Mucosa of gallbladder (tissue), 1 donor: ENCODE data around the gene EGFL8. TPM values are rescaled to one million over a fixed set of nuclear protein-coding genes. Genes with fewer than 3 reads are reported as not detected.
"Not testable (repeated sequence)": the region's sequence is repeated elsewhere in the genome, so short reads cannot be mapped to it uniquely, and the experiment has no call there.

Source experiments
- DNase-seq: peaks from one replicate; pipeline ENCODE4 v3.0.0-alpha.2; 2020; ENCODE audit warnings: low spot score
- total RNA-seq: library from RNA; stranded (reverse); gene quantifications from one replicate; pipeline ENCODE4 v1.2.1, GENCODE V29; 2021
- donor health status: DM: no; HTN: no; CAD: no.

The EGFL8 gene
- total RNA-seq, 1 donor from 2014 or later = 13.6 TPM

- DNase-seq = peak; percentile 87
Measured at GRCh38 chr6:32195902-32196681, 31.7 kb downstream of the EGFL8 start.

DNA sequence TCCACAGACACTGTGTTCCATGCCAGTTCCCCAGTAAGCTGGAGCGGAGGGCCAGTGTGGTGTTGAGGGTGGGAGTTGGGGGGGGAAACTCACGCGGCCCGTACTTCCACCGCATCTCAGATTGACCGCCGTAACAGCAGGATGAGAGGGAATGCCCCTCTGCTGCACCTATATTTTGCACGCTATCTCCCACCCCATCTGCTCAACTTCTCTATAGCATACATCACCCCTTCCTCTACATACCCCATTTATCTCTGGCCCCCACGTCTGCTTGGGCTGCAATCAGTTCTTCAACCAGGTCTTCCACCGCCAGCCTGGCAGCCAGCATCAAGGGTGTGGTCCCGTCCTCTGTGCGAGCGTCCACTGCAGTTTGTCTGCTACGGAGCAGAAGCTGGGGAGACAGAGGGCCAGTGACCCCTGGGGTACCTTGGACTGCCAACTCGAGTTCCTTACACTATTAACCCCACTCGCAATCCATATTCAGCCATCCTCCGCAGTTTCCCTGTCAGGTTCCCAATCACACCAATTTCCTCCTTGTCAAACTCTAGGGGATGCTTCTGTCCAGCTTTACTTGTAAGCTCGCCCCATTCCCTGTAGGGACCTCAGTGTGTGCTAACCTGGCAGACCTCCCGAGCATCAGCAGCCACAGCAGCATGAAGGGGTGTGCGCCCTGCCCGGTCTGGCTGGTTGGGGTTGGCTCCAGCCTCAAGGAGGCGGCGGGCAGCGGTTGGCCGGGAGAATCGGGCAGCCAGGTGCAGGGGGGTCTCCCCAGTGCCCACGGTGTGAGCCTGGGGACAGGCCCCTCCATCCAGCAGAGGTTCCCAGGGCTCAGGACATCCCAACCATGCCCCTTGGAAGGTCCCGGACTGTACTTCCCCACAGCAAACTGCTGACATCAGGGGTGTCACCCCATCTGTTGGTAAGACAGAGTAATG, 32.6 kb downstream of the EGFL8 start:
- DNase-seq = no peak

GRCh38 chr6:32198345-32198696, 33.9 kb downstream of the EGFL8 start:
- DNase-seq = no peak

DNA sequence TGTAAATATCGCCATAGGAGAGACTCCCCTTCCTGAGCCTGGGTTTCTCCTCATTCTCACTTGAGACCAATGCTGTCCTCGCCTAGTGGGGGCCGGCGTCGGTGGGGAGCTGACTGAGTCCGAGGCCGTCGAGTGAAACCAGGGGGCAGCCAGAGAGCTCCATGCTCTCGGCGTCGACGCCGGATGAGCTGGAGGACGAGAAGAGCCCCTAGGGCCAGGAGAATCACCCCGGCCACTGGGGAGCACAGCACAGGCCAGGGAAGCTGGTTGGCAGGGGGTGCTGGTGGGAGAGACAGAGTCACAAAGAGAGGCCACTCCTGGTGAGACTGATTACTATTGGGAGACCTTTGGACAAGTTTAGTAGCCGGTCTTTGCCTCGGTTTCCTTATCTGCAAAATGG, 34.5 kb downstream of the EGFL8 start:
- no peak for DNase-seq

DNA sequence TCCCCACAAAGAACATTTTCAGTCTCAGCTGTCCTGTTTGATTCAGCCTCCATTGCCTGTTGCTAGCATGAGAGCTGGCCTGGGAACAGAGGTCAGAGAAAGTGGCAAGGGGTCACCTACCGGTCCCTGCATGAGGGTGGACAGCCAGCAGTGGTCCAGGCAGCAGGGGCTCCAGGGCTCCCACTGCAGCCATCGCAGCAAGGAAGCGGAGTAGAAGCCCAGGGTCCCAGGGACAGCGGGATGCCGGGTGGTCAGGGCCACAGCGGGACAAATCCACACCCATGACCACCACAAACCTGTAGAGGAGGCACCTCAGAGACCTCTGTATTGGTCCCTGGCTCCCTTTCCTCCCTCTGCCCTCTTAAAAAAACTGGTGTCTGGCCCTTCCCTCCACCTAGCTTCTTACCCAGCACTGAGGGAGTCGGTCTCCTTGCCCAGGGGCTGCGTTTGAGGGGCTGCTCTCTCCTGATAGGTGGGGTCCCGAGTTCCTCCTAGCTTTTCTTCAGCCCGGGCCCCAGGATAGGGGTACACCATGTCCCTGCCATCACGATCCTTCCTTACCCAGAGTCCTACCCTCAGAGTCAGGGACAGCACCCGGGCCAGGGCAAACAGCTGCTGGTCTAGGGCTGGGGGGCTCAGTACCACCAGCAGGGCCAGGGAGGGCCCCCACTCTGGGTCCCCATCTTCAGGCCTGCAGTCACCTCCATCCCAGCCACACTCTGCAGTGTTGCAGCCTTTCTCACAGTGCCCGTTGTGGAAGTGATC, 36.5 kb downstream of the EGFL8 start:
- DNase-seq = no peak

- DNase-seq = no peak
Measured at GRCh38 chr6:32202186-32202585, 37.8 kb downstream of the EGFL8 start.

DNA sequence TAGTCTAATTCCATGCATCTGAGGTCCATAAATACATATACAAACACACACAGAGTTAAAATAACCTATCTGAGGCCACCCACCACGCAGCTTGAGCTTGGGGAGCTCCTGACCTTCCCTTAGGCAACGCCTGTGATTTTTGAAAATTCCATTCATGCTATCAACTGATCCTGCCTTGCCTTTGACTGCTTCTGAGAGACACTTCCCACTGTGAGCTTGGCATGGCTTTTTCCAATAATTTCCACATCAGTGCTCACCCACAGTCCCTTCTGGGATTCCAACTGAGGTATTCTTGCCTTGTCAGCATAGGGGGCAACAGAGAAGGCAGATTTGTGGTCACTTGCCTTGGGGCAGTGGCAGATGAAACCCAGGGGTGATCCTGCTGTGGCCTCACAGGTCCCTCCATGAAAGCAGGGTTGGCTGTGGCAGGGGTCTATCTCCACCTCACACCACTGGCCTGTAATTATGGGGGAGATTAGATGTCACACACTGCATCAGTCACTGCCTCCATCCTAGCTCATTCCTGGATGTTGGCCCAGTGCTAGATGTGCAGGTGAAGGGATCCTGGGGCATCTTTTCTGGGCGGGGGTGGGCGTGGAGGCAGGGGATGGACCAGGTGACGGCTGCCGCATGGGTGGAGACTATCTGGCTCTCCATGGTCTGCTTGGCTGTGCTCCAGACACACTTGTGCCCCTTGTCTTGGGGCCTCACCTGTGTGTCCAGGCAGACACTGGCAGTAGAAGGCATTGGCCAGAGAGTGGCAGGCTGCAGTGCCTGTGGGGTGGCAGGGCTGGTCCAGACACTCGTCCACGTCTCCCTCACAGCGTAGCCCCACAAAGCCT, 39.3 kb downstream of the EGFL8 start:
- no peak for DNase-seq

GRCh38 chr6:32204268-32204715, 39.9 kb downstream of the EGFL8 start:
- no peak for DNase-seq

DNA sequence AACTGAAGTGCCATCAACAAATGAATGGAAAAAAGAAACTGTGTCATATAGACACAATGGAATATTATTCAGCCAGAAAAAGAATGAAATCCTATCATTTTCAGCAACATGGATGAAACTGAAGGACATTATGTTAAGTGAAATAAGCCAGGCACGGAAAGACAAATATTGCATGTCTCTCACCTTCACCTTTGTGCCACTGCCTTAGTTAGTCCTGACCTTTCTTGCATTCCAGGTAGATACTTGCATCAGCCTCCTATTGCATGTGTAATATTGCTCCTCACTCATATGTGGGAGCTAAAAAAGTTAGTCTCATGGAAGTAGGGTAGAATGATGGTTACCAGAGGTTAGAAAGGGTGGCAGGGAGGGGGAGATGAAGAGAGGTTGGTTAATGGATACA, 44.6 kb downstream of the EGFL8 start:
- no peak for DNase-seq

DNA sequence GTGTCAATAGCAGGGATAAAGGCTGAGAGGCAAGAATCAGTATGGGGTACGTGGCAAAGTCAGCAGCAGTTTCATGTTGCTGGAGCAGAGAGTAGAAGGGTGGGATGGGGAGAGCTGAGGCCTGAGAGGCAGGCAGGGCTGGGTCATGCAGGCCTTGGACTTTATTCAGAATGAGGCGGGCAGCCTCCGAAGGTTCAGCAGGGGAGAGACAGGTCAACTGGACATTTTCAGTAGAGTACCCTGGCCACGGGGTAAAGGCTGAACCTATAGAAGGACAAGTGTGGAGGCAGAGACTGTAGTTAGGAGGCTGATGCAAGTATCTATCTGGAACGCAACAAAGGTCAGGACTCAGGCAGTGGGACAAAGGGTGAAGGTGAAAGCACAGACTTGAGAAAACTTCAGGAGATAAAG, 45.8 kb downstream of the EGFL8 start:
- no peak for DNase-seq

DNA sequence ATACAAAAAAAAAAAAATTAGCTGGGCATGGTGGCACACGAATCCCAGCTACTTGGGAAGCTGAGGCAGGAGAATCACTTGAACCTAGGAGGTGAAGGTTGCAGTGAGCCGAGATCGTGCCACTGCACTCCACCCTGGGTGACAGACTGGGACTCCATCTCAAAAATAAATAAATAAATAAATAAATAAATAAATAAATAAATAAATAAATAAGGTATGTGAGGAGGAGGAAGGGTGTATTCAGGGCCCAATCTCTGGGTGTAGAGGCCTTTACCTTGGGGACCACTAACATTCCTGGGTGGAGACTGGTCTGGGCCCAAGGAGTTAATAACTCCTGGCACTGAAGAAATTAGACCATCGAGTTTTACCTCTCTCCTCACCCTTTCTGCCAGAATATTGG, 47.0 kb downstream of the EGFL8 start:
- DNase-seq = not testable (repeated sequence)

DNA sequence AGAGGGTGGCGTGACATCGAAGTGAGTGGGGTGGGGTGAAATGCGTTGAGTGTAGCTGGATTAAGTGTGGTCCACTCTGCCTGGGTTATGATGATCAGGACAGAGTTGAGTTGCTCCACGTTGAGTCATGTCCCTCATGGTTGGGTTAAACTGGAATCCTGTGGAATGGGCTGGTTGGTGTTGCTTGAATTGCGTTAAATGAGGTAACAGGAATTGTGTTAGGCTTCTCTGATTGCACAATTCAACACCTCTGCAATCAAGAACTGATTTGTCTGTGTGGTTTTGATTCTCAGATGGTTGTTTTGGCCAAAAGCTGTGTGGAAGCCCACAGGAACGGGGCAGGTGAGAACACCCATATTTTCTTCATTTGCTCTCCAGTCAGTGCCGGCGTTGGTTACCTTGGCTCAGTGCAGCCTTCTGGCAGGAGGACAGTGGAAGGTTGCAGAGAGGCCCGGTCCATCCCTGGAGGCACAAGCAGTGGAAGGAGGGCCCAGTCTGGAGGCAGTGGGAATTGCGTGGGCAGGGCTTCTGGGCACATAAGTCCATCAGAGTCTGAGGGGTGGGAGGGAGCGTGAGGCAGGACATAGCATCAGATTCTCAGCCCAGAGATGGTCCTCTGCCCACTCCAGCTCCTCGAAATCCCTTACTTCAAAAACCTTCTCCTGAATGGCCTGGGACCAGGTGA, 47.8 kb downstream of the EGFL8 start:
- DNase-seq = no peak

- DNase-seq = no peak
Measured at GRCh38 chr6:32213649-32214048, 49.3 kb downstream of the EGFL8 start.

GRCh38 chr6:32214126-32214525, 49.7 kb downstream of the EGFL8 start:
- DNase-seq = no peak

GRCh38 chr6:32215617-32216016, 51.2 kb downstream of the EGFL8 start:
- DNase-seq = no peak

- DNase-seq = no peak
Measured at GRCh38 chr6:32216285-32216684, 51.9 kb downstream of the EGFL8 start.

GRCh38 chr6:32216998-32217397, 52.6 kb downstream of the EGFL8 start:
- DNase-seq = no peak
